Stimulated activated CD4-positive, alpha-beta T cell treated with anti-CD3 and anti-CD28 coated beads, Interleukin-4, amount 100 ng/mL, for 1 hour (primary cell): ENCODE data around the gene ETFA.

Experiments used
- DNase-seq: peaks from one replicate; pipeline ENCODE4 v3.0.0-alpha.2; 2020

The ETFA gene

DNA sequence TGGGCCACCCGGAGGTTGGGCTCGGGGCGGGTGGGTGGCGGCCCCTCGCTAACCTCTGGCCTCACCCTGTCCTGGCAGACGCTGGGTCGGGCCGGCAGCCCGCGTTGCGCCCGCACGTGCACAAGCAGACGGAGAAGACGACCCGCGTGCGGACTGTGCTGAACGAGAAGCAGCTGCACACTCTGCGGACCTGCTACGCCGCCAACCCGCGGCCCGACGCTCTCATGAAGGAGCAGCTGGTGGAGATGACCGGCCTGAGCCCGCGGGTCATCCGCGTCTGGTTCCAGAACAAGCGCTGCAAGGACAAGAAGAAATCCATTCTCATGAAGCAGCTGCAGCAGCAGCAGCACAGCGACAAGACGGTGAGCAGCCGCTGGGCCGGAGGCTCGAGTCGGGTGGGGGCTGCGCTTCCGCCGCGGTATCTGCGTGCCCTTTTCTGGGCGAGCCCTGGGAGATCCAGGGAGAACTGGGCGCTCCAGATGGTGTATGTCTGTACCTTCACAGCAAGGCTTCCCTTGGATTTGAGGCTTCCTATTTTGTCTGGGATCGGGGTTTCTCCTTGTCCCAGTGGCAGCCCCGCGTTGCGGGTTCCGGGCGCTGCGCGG, 29.0 kb upstream of the ETFA start:
- DNase-seq: peak; percentile 38

DNA sequence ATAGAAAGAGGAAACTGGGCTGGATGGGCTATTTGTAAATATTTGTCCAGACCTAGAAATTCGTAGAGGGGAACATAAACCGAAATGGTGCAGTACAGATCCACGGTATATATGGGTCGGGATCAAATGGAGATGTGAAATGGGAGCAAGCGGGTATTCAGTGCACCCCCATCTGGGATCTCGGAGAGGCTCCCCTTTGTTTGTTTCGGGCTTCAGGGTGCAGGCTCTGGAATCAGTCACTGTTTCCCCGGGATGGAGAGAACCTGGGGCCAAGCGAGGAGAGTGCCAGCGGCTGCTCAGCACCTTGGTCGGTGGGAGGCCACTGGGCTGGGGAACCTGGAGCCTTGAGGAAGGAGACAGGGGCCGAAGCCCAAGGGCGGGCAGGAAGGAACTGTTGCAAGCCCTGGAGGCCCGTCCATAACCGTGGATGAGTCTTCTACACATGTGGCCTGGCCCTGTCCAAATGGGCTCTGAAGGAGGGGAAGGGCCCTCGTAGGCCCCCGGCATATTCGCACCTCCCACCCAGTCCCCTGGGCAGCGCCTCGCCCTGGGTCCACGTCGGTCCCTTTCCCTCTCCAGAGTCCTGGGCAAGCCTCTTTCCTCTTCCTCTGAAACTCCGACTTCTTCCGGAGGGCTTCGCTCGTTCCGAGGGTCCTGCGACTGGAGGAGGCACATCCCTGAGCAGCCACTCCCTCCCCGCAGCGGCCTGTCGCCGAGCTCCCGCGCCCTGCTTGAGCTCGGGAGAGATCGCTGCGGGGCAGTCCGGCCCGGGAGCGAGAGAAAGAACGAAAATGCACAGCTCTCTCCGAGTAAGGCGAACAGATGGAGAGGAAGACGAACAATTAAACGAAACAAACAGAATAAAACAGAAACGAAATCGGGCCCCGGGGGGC, 28.3 kb upstream of the ETFA start:
- DNase-seq: no peak

GRCh38 chr15:76338486-76339304, 27.4 kb upstream of the ETFA start:
- no peak for DNase-seq

GRCh38 chr15:76337696-76338485, 26.6 kb upstream of the ETFA start:
- DNase-seq: no peak

- no peak for DNase-seq
Measured at GRCh38 chr15:76337059-76337695, 25.9 kb upstream of the ETFA start.

DNA sequence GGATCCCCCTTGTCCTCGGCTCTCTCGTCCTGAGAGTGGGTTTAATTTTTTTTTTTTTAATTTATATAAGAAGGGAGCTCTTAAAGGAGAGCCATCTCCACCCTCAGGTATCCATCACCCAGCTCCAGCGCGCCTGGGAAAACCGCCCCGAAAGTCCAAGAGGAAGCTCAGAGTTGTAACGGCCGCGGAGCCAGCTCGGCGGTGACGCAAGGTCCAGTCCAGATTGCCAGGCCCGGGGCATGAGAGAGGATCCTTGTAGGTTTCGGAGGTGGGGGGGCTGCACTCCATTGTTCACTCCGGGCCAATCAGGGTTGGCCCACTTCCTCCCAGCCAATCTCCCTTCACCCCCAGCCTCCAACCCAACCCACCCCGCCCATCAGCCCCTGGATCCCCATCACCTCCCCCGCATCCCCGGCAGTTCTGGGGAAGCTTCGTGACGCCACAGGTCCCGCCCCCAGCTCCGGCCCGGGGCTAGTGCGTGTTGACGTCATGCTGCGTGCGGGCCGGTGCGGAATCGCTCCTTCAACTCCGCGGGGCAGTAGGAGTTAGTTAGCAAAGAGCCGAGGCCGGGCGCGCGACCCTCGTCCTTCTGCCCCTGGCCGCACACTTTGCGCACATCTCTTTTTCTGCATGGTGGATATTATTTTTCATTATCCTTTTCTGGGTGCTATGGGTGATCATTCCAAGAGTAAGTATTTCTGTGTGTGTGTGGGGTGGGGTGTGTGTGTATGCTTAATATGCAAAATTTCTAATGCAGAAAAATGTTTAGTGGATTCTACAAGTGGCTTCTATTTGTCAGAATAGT, 25.2 kb upstream of the ETFA start, which contains the start of gene ISL2:
ISL2 (plus strand) TSS at position 520 of the 805 bp plus-strand sequence; CDS start at position 631, 111 bp downstream.
- DNase-seq: peak; percentile 58

- DNase-seq: no peak
Measured at GRCh38 chr15:76335307-76336253, 24.3 kb upstream of the ETFA start.

- no peak for DNase-seq
Measured at GRCh38 chr15:76334438-76335306, 23.4 kb upstream of the ETFA start.

- DNase-seq: no peak
Measured at GRCh38 chr15:76333720-76334437, 22.6 kb upstream of the ETFA start.

DNA sequence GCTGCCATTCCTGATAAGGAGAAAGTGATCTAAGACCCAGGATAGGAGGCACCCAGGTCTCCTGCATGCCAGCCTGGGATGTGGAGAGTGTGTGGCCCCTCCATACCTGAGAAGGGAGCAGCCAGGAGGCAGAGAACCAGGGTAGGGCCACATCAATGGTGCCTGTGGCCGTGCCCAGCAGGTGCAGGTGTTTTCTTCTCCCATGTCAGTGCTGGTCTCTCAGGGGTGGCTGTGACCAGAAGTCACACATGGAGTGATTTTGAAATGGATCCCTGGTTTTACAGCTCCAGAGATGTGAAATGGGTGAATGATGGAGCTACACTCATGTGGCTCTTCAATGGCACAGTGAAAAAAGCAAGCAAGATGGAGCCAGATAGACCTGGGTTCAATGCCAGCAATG, 22.0 kb upstream of the ETFA start:
- no peak for DNase-seq

DNA sequence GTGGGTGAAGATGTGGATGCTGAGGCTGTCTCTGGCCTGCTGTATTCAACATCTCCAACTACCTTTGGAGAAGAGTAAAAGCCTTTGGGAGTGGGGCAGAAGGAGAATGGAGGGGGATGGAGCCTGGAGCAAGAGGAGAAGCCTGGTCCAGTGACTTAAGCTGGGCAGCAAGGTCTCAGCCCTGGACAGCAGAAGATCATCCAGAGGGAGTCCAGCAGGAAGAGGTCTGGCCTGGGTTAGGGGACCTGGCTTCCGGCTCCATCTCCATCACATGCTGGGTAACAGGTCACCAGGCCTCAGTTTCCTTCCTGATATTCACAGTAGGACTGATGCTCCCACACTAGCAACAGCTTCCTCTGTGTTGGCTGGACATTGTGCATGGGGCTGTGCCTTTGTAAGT, 21.5 kb upstream of the ETFA start:
- no peak for DNase-seq

DNA sequence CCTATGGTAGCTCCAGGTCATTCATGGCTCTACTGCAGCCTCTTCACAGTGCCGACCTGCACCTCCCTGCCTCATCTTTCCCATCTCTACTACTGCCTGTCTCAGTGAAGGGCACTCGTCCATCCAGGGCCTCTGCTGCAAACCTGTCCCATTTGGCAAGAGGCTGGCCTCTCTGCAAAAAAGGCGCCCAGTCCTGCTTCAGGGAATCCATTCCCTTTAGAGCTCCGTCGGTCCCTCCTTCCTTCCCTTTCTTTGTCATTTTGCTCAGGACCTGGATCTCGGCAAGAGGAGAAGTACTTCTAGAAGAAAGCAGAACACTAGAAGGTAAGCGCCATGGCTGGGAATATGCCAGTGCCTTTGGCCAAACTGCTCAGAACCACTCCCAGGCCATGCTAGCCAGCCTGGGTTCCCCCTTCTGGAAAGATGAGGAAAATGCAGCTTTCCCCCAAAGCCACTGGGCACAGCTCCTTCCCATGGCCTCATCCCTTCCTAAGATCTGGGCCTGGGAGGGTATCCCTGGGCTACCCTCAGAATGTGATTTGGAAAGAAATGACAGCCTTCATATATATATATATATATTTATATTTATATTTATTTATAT, 18.9 kb upstream of the ETFA start:
- DNase-seq: no peak

DNA sequence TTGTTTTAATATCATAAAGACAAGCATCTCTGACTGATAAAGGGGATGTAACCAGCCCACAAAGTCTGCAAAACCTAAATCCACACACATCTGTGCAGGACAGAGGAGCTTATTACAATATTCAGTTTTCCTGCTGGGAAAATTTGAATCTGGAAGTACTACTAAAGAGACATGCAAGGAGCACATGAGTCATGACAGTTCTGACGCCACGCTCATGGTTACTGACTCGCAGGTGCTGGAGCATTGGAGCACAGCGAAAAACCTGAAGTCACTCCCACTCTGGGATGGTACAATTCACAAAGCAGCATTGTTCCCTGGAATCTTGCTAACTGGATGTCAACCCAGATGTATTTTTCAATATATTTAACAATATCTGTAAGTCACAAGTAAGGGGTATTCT, 17.7 kb upstream of the ETFA start:
- DNase-seq: no peak

DNA sequence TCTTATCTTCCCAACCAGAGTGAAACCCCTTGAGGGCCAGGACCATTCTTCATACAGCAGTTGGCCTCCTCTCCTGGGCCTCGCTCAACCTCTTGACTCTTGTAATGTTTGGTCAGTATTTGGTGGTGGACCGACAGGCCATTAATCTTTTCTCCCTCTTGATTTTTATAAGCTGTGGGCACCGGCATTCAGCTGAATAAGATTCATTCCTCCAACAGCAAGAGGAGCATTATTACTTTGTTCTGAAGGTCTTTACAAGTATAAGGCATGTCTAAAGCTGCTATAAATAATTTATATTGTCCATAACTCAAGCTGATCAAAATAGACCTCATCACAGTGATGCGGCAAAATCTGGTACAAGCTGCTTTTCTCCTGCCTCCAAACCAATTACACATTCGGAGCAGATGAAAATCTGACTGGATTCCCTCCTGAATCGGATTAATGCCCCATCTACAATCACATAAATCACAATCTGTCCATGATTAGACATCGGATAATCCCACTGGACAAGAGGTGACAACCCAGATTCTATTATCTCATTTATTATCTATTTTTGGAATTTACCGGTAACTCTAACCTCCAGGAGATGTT, 16.9 kb upstream of the ETFA start:
- DNase-seq: no peak

- no peak for DNase-seq
Measured at GRCh38 chr15:76327191-76328105, 16.2 kb upstream of the ETFA start.

GRCh38 chr15:76325704-76326103, 14.4 kb upstream of the ETFA start:
- DNase-seq: no peak
